Muscle layer of duodenum (tissue), 2 donors: ENCODE measurements around the gene UGT1A6.

Source experiments
- H3K27ac ChIP-seq: one replicate; pipeline ENCODE4 v1.7.0; 2013; ENCODE audit warnings: mild to moderate bottlenecking, low read length
- H3K27me3 ChIP-seq: one replicate; pipeline ENCODE4 v1.7.0; 2013; ENCODE audit warnings: low read depth, mild to moderate bottlenecking, control low read depth, low read length
- H3K36me3 ChIP-seq, 2 donors: one replicate each; pipeline ENCODE4 v1.7.0; 2013; ENCODE audit warnings: low read length in 2 of 2, control low read depth in 1 of 2, mild to moderate bottlenecking in 1 of 2; ENCODE audit not compliant: insufficient read depth in 2 of 2, control insufficient read depth in 1 of 2
- H3K4me1 ChIP-seq, 2 donors: one replicate each; pipeline ENCODE4 v1.7.0; 2013; ENCODE audit warnings: low read length in 2 of 2, mild to moderate bottlenecking in 2 of 2, control low read depth in 1 of 2, moderate library complexity in 1 of 2; ENCODE audit not compliant: insufficient read depth in 2 of 2, control insufficient read depth in 1 of 2
- H3K4me3 ChIP-seq, 2 donors: one replicate each; pipeline ENCODE4 v1.7.0; 2013; ENCODE audit warnings: low read length in 2 of 2, low read depth in 1 of 2, mild to moderate bottlenecking in 1 of 2
- H3K9me3 ChIP-seq, 2 donors: one replicate each; pipeline ENCODE4 v1.7.0; 2013; ENCODE audit warnings: low read length in 2 of 2, control low read depth in 1 of 2, mild to moderate bottlenecking in 1 of 2; ENCODE audit not compliant: control insufficient read depth in 1 of 2
- donor health status: healthy.

UGT1A6 gene

DNA sequence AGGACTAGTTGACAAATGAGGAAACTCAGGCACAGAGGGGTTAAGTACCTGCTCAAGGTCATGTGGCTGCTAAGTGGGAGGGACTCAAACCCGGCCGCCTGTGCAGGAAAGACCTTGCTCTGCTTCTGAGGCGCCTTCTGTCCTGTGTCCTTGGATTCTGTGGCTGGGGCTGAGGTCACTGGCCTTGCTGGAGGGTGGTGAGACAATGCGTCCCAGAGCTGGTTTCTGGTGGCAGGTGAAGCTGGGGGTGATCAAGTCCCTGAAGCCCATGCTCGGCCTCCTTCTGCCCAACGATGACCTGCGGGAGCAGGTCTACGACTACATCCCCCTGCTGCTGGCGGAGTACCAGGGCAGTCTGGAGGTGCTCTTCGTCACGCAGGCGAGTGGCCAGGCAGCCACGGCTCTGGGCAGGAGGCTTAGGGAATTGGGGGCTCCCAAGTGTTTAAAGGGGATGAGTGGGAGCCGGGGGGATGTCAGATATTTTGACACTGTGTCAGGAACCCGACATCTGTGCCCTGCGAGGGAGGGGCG, 101.5 kb downstream of the UGT1A6 start:
- Histone ChIP-seq H3K27me3 (no peaks in the 10 kb centered on the region), H3K4me1 (no peaks in the 10 kb centered on the region), H3K27ac (no peak overlapping the region), H3K36me3 (no peaks in the 10 kb centered on the region), H3K9me3 (no peaks in the 10 kb centered on the region), H3K4me3 (no peak overlapping the region)

DNA sequence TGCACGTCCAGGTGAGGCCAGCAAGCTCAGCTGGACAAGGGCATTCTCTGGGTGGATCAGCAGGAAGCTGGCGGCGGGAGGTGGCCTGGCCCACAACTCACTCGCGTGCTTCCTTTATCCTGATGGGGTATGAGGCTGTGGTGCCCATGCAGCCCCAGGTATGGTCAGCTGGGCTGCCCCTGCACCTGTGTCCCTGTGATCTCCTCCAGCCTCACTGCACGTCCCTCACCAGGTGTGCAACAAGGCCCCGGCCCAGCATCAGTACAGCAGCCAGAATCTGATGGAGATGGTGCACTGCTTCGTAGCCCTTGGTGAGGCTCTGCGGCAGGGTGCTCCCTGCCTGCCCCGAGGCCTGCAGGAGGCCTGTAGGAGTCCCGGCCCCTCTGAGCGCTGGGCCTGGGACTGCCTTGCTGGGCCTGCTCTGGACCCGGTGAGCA, 103.1 kb downstream of the UGT1A6 start:
- no peaks in the 10 kb centered on the region for H3K27me3 ChIP-seq
- no peak overlapping the region for H3K27ac ChIP-seq
- H3K36me3 ChIP-seq = no peaks in the 10 kb centered on the region
- H3K4me1 ChIP-seq = no peaks in the 10 kb centered on the region
- H3K4me3 ChIP-seq = no peak overlapping the region
- H3K9me3 ChIP-seq = no peaks in the 10 kb centered on the region

DNA sequence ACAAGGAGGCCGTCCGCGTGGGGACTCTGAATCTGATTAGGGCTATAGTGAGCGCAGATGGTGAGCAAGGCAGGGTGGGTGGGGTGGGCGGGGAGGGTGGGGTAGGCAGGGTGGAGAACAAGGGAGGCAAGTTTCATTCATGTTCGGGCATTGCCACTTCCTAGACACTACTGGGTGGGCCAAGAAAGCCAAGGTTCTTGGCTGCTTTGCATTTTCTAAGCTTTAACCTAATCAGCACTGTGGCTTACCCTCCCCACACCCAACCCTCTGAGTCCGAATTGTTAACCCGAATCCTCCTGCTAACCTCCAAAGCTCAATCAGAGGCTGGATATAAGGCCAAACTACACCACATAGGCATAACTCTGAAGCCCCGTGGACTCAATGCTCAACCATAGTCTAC, 103.6 kb downstream of the UGT1A6 start:
- H3K4me3 ChIP-seq = no peak overlapping the region
- no peak overlapping the region for H3K27ac ChIP-seq
- H3K36me3 ChIP-seq = no peaks in the 10 kb centered on the region
- H3K4me1 ChIP-seq = no peaks in the 10 kb centered on the region
- H3K27me3 ChIP-seq = no peaks in the 10 kb centered on the region
- H3K9me3 ChIP-seq = no peaks in the 10 kb centered on the region

DNA sequence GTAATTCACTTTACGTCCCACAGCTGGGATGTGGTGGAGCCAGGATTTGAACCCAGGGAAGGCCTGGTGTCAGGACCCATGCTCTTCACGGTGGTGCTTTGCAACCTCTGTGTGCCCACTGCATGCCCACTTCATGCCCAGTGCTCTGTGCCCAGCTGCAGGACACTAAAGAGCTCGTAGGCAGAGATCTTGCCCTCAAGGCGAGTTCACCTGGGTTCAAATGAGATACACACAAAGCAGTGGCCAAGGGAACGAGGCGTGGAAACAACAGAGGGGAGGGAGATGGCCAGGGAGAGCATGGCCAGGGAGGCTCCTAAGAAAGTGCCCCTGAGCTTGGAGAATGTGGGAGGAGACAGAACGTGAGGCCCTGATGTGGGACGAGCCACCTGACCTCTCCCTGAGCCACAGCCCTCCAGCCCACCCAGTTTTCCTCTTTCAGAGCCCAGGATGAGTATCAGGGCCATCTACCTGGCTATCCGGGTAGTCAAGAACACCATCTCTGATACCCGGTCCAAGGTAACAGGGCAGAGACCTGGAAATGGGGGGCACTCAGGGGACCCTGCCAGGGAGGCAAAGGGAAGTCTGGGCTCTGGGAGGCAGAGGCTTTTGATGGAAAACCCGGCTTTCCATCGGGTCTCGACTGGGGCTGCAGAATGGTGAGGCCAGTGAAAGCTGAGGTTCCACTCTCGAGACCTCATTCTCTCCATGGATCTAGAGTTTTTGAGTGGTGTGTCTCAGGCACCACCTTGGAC, 105.8 kb downstream of the UGT1A6 start:
- Histone ChIP-seq H3K27ac (no peak overlapping the region), H3K4me3 (no peak overlapping the region), H3K4me1 (no peaks in the 10 kb centered on the region), H3K27me3 (no peaks in the 10 kb centered on the region), H3K9me3 (no peaks in the 10 kb centered on the region), H3K36me3 (no peaks in the 10 kb centered on the region)

DNA sequence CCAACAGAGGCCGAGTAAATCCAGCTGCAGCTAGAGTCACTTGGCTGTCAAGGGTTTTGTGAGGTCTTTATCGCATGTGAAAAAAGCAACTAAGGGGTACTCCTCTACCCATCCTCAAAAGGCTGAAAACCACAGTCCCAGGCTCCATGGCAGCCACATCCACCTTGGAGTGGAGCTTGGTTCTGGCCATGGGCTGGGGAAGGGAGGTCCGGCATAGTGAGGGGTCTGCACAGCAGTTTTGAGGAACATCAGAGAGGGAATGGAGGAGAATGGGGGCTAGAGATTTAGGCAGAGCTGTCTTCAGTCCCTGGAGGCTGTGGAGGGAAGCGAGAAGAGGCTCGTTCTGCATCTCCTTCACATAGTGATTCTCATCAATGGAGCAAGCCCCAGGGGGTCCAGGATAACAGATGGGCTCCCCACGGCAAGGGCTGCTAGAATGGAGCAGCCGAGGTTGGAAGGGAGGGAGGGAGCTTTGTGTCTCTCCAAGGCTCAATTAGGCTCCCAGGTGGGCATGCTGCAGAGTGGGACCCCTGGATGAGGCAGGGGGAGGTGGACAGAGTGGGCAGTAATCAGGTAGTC, 106.5 kb downstream of the UGT1A6 start:
- H3K4me1 ChIP-seq = no peaks in the 10 kb centered on the region
- no peaks in the 10 kb centered on the region for H3K27me3 ChIP-seq
- no peaks in the 10 kb centered on the region for H3K36me3 ChIP-seq
- H3K27ac ChIP-seq = no peak overlapping the region
- H3K9me3 ChIP-seq = no peaks in the 10 kb centered on the region
- no peak overlapping the region for H3K4me3 ChIP-seq

DNA sequence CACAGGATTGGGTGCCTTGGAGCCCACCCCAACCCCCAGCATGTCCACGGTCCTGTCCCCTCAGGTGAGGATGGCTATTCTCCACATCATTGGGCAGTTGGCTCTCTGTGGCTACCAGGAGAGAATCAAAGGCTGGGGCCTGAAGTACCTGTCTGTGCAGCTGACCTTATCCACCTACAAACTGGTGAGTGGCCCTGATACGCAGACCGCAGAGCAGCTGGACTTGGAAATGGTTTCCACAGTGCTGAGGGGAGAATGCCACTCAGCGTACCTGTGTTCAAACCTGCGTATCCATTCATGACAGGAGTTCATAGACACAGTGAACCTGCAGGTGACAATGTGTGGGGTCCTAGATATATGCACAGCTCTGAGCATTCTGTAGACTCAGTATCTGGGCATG, 107.0 kb downstream of the UGT1A6 start:
- H3K9me3 ChIP-seq = no peaks in the 10 kb centered on the region
- no peaks in the 10 kb centered on the region for H3K27me3 ChIP-seq
- H3K4me1 ChIP-seq = no peaks in the 10 kb centered on the region
- H3K36me3 ChIP-seq = no peaks in the 10 kb centered on the region
- H3K4me3 ChIP-seq = no peak overlapping the region
- H3K27ac ChIP-seq = no peak overlapping the region

DNA sequence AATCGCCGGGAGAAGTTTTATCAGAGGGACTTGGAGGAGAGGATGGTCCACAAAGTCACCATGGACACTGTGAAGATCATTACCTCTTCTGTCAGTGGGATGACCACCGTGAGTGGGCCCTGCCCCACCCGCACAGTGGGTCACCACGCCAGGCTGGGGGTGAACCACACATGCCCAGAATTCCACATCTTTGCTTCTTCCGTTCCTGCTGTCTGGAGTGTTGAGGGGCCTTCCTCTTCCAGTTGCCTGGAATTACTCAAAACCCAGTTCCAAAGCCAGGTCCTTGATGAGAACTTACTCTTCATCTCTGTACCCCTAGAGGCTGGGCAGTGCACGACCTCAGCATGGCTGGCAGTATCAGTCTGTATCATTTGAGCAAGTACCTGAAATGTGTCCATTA, 107.5 kb downstream of the UGT1A6 start:
- Histone ChIP-seq H3K36me3 (no peaks in the 10 kb centered on the region), H3K27ac (no peak overlapping the region), H3K9me3 (no peaks in the 10 kb centered on the region), H3K4me1 (no peaks in the 10 kb centered on the region), H3K4me3 (no peak overlapping the region), H3K27me3 (no peaks in the 10 kb centered on the region)

DNA sequence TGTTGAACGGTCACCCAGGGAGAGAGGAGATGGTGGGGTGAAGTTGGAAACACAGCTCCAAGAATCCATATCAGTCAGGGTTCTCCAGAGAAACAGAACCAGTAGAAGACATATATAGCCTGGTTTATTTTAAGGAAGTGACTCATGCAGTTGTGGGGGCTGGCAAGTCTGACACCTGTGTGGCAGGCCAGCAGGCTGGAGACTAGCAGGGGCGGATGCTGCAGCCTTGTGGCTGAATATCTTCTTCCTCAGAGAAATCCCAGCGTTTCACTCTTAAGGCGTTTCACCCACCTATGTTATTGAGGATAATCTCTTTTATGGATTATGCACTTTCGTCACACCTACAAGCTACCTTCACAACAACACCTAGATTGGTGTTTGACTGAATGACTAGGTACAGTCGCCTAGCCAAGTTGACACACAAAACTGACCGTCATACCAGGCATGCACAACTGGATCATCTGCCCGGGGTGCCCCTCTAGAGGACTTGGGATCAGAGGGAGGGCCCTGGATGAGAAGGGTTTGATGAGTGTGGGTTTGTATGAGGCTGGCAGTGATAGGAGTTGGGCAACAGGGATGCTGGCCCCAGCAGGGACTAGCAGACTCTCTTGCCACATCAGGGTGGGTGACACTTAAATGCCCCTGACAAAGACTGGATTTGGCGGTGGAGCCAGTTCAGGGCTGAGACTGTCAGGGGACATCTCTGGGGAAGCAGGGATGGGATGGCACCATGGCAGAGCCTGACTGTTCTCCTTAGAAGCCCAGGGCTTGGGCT, 108.9 kb downstream of the UGT1A6 start:
- H3K9me3 ChIP-seq = no peaks in the 10 kb centered on the region
- H3K27ac ChIP-seq = no peak overlapping the region
- no peak overlapping the region for H3K4me3 ChIP-seq
- H3K27me3 ChIP-seq = no peaks in the 10 kb centered on the region
- no peaks in the 10 kb centered on the region for H3K36me3 ChIP-seq
- no peaks in the 10 kb centered on the region for H3K4me1 ChIP-seq

DNA sequence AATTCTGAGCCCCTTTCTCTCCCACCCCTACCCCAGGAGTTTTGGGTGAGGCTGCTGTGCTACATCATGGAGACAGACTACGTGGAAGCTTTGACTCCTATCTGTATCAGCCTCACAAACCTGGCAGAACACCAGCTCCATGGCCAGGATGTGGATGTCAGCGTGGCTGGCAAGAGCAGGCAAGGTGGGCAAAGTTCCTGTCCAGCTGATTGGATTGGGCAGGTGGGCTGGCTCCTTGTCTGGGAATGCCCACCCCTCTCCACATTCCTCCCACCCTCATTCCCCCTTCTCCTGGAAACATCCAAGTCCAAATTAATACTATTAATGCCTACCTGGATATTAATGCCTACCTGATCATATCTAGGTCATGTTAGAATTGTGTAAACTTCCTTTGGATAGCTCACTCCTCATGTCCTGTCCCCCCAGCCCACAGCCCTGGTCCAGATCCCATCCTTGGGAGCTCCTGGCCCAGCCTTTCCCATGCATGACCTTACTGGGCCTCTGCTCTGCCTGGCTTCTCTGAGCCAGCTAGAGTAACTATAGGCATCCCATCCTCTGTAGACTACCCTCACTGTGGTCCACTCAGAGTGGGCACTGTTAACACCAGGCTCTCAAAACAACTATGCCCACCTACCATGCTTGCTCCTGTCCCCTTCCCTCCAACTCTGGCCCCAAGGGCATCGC, 109.6 kb downstream of the UGT1A6 start:
- H3K36me3 ChIP-seq = no peaks in the 10 kb centered on the region
- H3K27ac ChIP-seq = no peak overlapping the region
- H3K9me3 ChIP-seq = no peaks in the 10 kb centered on the region
- H3K4me3 ChIP-seq = no peak overlapping the region
- no peaks in the 10 kb centered on the region for H3K27me3 ChIP-seq
- H3K4me1 ChIP-seq = no peaks in the 10 kb centered on the region

DNA sequence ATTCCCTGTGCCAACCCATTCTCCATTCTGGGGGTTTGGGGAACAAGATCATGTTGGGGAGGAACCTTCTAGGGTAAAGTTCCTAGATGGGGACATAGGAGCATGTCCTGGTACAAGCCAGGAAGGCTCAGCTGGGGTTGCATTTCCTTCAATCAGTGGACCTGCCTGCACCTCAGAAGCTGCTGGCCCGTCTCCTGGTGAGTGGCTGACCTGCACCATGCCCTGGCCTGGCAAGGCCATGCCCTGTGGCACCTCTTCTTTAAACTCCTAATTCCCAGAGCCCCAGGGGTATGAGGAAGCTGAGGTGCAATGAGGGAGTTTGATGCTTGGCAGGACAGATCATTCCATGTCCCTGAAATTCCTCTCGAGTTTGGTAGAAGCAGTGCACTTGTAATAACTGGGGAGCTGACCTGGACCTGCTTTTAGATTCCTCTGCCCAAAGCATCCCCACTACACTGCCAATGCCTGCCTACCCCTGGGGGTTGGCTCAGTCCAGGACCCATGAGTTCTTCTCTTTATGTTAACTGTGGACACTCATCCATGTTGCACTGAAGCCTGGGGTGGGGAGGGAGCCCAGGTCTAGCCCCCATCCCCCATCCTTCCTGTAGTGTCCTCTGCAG, 110.7 kb downstream of the UGT1A6 start:
- Histone ChIP-seq H3K9me3 (no peaks in the 10 kb centered on the region), H3K4me3 (no peak overlapping the region), H3K36me3 (no peaks in the 10 kb centered on the region), H3K4me1 (no peaks in the 10 kb centered on the region), H3K27ac (no peak overlapping the region), H3K27me3 (no peaks in the 10 kb centered on the region)

DNA sequence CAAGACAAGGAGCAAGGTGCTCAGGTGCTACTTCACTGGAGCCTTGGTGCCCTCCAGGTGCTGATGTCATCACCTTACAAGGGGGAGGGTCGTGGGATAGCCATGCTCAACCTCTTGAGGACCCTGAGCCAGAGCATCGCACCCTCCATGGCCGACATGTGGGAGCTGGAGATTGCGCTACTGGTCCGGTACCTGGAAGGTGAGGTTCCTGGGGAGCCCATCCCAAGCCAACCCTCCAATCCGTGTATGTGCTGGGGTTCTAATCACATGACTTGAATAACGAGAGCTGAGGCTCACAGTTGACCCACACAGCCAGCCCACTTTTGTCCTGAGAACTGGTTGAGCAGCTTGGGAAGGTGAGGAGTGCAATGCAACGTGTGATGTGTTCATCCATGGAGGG, 111.3 kb downstream of the UGT1A6 start:
- no peaks in the 10 kb centered on the region for H3K27me3 ChIP-seq
- H3K36me3 ChIP-seq = no peaks in the 10 kb centered on the region
- H3K27ac ChIP-seq = no peak overlapping the region
- H3K4me1 ChIP-seq = no peaks in the 10 kb centered on the region
- no peak overlapping the region for H3K4me3 ChIP-seq
- H3K9me3 ChIP-seq = no peaks in the 10 kb centered on the region
